Nucleus accumbens (tissue), 56 donors: ENCODE data around the gene FNDC4.

Source experiments
- DNase-seq, 56 donors: peaks; one replicate each; lab custom pipeline; 2025; lab: John Stamatoyannopoulos, UW

FNDC4 gene

GRCh38 chr2:27494284-27494943 lies 586 bp downstream of the FNDC4 start:
- DNase-seq = peak in 12 of 56 donors; percentile 3 to 61 (median 26)

- DNase-seq = peak in 1 of 56 donors; percentile 19
These were observed 1.1 kb downstream of the FNDC4 start for GRCh38 chr2:27493948-27494283.

GRCh38 chr2:27492557-27492956 lies 2.4 kb downstream of the FNDC4 start:
- DNase-seq = no peak

GRCh38 chr2:27489498-27490397 lies 5.3 kb downstream of the FNDC4 start, which contains the start of gene IFT172:
IFT172 (minus strand) TSS chr2:27489743; CDS start chr2:27489653, 90 bp downstream.
- peak; percentile 69 to 99 (median 96) for DNase-seq

GRCh38 chr2:27489118-27489497 lies 5.9 kb downstream of the FNDC4 start:
- peak in 3 of 56 donors; percentile 46 to 51 (median 49) for DNase-seq

GRCh38 chr2:27485496-27485895 lies 9.5 kb downstream of the FNDC4 start:
- peak in 1 of 56 donors; percentile 5 for DNase-seq

DNA sequence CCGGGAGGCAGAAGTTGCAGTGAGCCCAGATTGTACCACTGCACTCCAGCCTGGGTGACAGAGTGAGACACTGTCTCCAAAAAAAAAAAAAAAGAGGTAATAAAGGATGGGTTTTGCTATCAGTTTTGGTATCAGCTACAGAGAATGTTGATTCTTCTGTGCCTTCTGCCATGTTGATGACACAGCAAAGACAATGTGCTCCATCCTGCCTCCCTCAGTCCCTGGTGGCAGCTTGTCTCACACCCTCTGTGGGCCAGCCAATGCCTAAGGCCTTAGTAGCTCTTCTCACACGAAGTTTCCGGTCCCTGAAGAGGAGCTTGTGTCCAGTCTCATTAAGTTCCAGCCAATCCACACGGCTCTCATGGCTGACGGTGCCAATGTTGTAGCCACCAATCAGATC lies 23.0 kb downstream of the FNDC4 start:
- no peak for DNase-seq

DNA sequence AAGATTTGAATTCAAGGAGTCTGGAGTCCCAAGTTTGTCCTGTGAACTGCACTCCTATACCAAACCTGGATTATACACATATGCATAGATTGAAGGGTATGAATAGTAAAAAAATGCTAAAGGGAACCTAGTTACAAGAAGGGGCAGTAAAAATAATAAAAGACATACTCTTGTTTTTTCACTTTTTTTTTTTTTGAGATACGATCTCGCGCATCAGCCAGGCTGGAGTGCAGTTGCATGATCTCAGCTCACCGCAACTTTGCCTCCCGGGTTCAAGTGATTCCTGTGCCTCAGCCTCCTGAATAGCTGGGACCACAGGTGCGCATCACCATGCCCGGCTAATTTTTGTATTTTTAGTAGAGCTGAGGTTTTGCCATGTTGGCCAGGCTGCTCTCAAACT lies 30.6 kb downstream of the FNDC4 start:
- DNase-seq = no peak

GRCh38 chr2:27461118-27461517 lies 33.9 kb downstream of the FNDC4 start:
- DNase-seq = no peak

DNA sequence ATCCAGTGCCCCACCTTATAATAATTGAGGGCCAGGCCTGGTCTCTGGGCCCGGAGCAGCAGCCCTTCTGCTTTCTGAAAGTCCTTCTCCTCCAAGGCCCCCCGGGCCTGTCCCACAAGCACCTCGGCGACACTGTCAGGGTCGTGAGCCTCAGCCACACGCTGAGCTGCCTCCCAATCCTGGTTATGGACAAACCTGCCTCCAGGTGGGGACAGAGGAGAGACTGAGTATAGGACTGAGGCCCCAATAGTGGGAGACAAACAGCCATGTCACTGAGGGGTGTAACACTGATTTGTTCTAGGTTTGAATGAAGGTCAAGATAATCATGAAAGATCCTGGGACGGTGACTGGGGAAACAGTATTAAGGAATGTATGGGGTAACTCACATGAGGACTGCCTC lies 41.0 kb downstream of the FNDC4 start:
- DNase-seq = no peak

DNA sequence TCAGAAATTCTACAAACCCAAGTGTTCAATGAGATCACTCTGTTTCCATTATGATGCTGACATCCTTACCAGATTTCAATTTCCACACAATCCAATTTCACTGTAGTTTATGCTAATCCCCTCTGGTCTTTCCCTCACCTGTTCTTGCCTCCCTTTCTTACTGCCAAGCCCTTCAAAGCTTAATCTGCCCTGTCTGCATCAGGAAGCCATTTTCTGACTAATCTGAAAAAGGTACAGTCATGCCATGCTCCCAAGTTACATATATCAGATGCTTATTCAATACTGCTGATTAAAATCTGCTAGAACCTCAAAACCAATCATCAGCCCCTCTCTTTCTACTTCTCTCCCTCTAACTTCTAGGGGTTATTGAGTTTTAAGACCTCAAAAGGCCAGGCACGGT lies 43.9 kb downstream of the FNDC4 start:
- DNase-seq = no peak

- DNase-seq = no peak
These were observed 46.6 kb downstream of the FNDC4 start for GRCh38 chr2:27448381-27448780.

GRCh38 chr2:27446057-27446456 lies 48.9 kb downstream of the FNDC4 start:
- no peak for DNase-seq

DNA sequence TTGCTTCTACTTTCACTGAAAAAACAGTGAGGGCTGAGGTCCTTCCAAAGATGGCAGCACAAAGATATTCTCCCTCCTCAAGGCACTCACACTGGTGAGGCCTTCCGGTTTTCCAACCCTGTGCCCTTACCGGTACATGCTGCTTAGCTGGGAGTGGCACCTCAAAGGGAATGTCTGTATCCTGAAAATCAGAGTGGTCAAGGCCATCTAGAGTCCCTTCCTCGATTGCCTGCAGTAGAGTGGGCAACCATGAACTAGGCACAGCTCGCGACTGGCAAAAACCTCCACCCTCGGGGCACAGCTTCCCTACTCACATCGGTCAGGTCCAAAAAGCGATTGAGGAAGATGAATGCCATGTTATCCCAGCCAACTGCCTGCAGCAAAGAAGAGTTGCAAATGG lies 49.4 kb downstream of the FNDC4 start:
- DNase-seq = no peak

- DNase-seq = no peak
These were observed 49.8 kb downstream of the FNDC4 start for GRCh38 chr2:27445155-27445554.

- no peak for DNase-seq
These were observed 52.1 kb downstream of the FNDC4 start for GRCh38 chr2:27442920-27443282.

DNA sequence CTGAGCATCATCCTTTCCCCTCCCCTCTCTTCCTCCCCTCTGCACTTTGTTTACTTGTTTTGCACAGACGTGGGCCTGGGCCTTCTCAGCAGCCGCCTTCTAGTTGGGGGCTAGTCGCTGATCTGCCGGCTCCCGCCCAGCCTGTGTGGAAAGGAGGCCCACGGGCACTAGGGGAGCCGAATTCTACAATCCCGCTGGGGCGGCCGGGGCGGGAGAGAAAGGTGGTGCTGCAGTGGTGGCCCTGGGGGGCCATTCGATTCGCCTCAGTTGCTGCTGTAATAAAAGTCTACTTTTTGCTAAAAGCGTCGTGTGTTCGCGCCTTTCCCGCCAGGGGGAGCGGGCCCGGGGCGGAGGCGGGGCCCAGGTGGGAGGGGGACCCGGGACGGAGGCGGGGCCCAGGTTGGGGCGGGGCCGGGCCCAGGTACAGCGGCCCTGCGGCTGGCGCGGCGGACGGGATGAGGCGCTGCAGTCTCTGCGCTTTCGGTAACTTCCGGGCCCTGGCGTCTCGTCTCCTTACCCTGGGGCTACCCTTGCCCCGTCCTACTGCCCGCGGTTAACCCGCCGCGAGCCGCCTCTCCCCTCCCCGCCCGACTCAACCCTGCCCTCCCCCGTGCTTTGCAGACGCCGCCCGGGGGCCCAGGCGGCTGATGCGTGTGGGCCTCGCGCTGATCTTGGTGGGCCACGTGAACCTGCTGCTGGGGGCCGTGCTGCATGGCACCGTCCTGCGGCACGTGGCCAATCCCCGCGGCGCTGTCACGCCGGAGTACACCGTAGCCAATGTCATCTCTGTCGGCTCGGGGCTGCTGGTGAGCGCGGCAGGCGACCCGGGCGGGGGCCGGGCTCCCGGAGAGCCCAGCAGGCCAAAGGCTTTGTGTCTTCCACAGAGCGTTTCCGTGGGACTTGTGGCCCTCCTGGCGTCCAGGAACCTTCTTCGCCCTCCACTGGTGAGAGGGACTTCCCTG lies 52.8 kb downstream of the FNDC4 start, which contains the start of gene KRTCAP3:
Gene KRTCAP3, plus strand, starts transcription at position 424 of the 962 bp plus-strand sequence. Its CDS starts 32 bp downstream, at position 456.
- DNase-seq = peak in 3 of 56 donors; percentile 15 to 21 (median 16)
